GM19397 (cell line): ENCODE data around the gene SCCPDH.
"Not testable (repeated sequence)": the region's sequence is repeated elsewhere in the genome, so short reads cannot be mapped to it uniquely, and the experiment has no call there.

Source experiments
- ATAC-seq: cut with Tn5 transposase; IDR thresholded peaks from one replicate; pipeline ENCODE4 v1.9.1; 2021; ENCODE audit warnings: mild to moderate bottlenecking, moderate library complexity; ENCODE audit not compliant: unreplicated experiment

The SCCPDH gene

GRCh38 chr1:246798606-246799496, 74.6 kb downstream of the SCCPDH start:
- no peak for ATAC-seq

- ATAC-seq: no peak
Observed at GRCh38 chr1:246800356-246800755, 76.1 kb downstream of the SCCPDH start.

- no peak for ATAC-seq
Observed at GRCh38 chr1:246800756-246801155, 76.5 kb downstream of the SCCPDH start.

GRCh38 chr1:246801241-246802020, 77.2 kb downstream of the SCCPDH start:
- no peak for ATAC-seq

- no peak for ATAC-seq
Observed at GRCh38 chr1:246803373-246803772, 79.2 kb downstream of the SCCPDH start.

GRCh38 chr1:246803883-246804282, 79.7 kb downstream of the SCCPDH start:
- no peak for ATAC-seq

- no peak for ATAC-seq
Observed at GRCh38 chr1:246805135-246805716, 81.0 kb downstream of the SCCPDH start.

- no peak for ATAC-seq
Observed at GRCh38 chr1:246809473-246809872, 85.3 kb downstream of the SCCPDH start.

- ATAC-seq: no peak
Observed at GRCh38 chr1:246811985-246812384, 87.8 kb downstream of the SCCPDH start.

- ATAC-seq: not testable (repeated sequence)
Observed at GRCh38 chr1:246813325-246813724, 89.1 kb downstream of the SCCPDH start.

- ATAC-seq: no peak
Observed at GRCh38 chr1:246814890-246815289, 90.7 kb downstream of the SCCPDH start.

GRCh38 chr1:246815693-246816270, 91.6 kb downstream of the SCCPDH start:
- ATAC-seq: no peak
